H1 (cell line): ENCODE results near the gene TMEM229B. TPM values are rescaled to one million over a fixed set of nuclear protein-coding genes. Genes with fewer than 3 reads are reported as not detected.

Experiments
- CTCF ChIA-PET: fragments of 300-600 bp; sonication (Branson Sonifier 250); formaldehyde crosslinking; loops from one replicate; lab custom pipeline; 2021; ENCODE audit not compliant: partially characterized antibody; lab: Charles Lee
- POLR2A ChIA-PET: fragments of 300-600 bp; sonication (Branson Sonifier 250); formaldehyde crosslinking; loops from one replicate; lab custom pipeline; 2021; ENCODE audit warnings: inconsistent platforms; ENCODE audit not compliant: partially characterized antibody; lab: Charles Lee
- DNase-seq, 2 experiments: peaks; one replicate each; pipeline versions ENCODE4 v3.0.0 to v3.0.0-alpha.2; 2010 to 2022; ENCODE audit warnings: low spot score in 2 of 2, low read depth in 1 of 2, mixed read lengths in 1 of 2
- FAIRE-seq: peaks from 2 replicates; lab custom pipeline; 2011; peaks lifted over from hg19 to GRCh38; lab: Jason Lieb, UNC
- H2AFZ ChIP-seq: 2 replicates; pipeline ENCODE4 v1.8.1; 2012; ENCODE audit warnings: low read length, inconsistent platforms
- H2AK5ac ChIP-seq: 2 replicates; pipeline ENCODE4 v1.6.1; 2013; ENCODE audit warnings: low read depth, low read length
- H2BK120ac ChIP-seq: replicated peaks from 2 replicates; pipeline ENCODE3; 2013; ENCODE audit warnings: low read depth, low read length, inconsistent platforms
- H2BK12ac ChIP-seq: 2 replicates; pipeline ENCODE4 v1.6.1; 2013; ENCODE audit warnings: low read depth, low read length
- H2BK15ac ChIP-seq: 2 replicates; pipeline ENCODE4 v1.6.1; 2013; ENCODE audit warnings: low read length
- H2BK20ac ChIP-seq: 2 replicates; pipeline ENCODE4 v1.6.1; 2013; ENCODE audit warnings: low read length
- H2BK5ac ChIP-seq: 2 replicates; pipeline ENCODE4 v1.6.1; 2013; ENCODE audit warnings: low read depth, low read length
- H3K14ac ChIP-seq: 2 replicates; pipeline ENCODE4 v1.6.1; 2013; ENCODE audit warnings: inconsistent platforms; ENCODE audit not compliant: insufficient read length
- H3K18ac ChIP-seq: 2 replicates; pipeline ENCODE4 v1.6.1; 2013; ENCODE audit warnings: low read length; ENCODE audit errors: extremely low read depth
- H3K23ac ChIP-seq: 2 replicates; pipeline ENCODE4 v1.6.1; 2013; ENCODE audit warnings: inconsistent platforms; ENCODE audit not compliant: insufficient read length
- H3K23me2 ChIP-seq: 2 replicates; pipeline ENCODE4 v1.6.1; 2013; ENCODE audit warnings: low read depth, low read length
- H3K27ac ChIP-seq: 2 replicates; pipeline ENCODE4 v1.6.1; 2011; ENCODE audit warnings: low read depth, low read length, inconsistent platforms
- H3K27me3 ChIP-seq, 4 experiments: replicated peaks in 1 of 4; 1 replicate in 1 of 4; 2 replicates in 3 of 4; pipeline versions ENCODE4 v1.6.1 to v1.8.1; 2011 to 2013; ENCODE audit warnings: low read length in 3 of 4, mild to moderate bottlenecking in 3 of 4, inconsistent platforms in 2 of 4, mixed read lengths in 2 of 4, moderate library complexity in 1 of 4; ENCODE audit not compliant: control insufficient read depth in 3 of 4, insufficient read depth in 3 of 4; ENCODE audit errors: extremely low read depth in 1 of 4
- H3K36me3 ChIP-seq, 4 experiments: 2 replicates each; pipeline versions ENCODE4 v1.6.1 to v1.8.1; 2011 to 2013; ENCODE audit warnings: mild to moderate bottlenecking in 4 of 4, low read length in 3 of 4, moderate library complexity in 2 of 4, control low read depth in 1 of 4, inconsistent platforms in 1 of 4; ENCODE audit not compliant: insufficient read depth in 4 of 4, control insufficient read depth in 2 of 4
- H3K4ac ChIP-seq: replicated peaks from 2 replicates; pipeline ENCODE3; 2013; ENCODE audit warnings: low read length, low read depth, mixed read lengths, inconsistent platforms; ENCODE audit not compliant: insufficient read length
- H3K4me1 ChIP-seq, 4 experiments: replicated peaks in 1 of 4; 1 replicate in 1 of 4; 2 replicates in 3 of 4; pipeline versions ENCODE4 v1.6.1 to v1.8.1; 2011 to 2013; ENCODE audit warnings: low read length in 3 of 4, inconsistent platforms in 2 of 4, mixed read lengths in 1 of 4; ENCODE audit not compliant: insufficient read depth in 4 of 4, control insufficient read depth in 3 of 4
- H3K4me2 ChIP-seq, 2 experiments: 2 replicates each; pipeline versions ENCODE4 v1.6.1 to v1.8.1; 2011 to 2013; ENCODE audit warnings: low read depth in 2 of 2, low read length in 2 of 2, control low read depth in 1 of 2, inconsistent platforms in 1 of 2, mild to moderate bottlenecking in 1 of 2; ENCODE audit not compliant: insufficient read depth in 1 of 2
- H3K4me3 ChIP-seq, 4 experiments: fragments of 200-600, 300-600 bp in 1 of 4; sonication (generic), shearing (Covaris generic), sonication (Bioruptor Twin) in 1 of 4; 2 replicates each; pipeline versions ENCODE4 v1.5.1 to v1.8.1; 2011 to 2016; ENCODE audit warnings: low read length in 4 of 4, low read depth in 3 of 4, control low read depth in 2 of 4, inconsistent platforms in 2 of 4, mild to moderate bottlenecking in 2 of 4, mixed read lengths in 1 of 4, moderate library complexity in 1 of 4; ENCODE audit not compliant: insufficient read depth in 2 of 4; ENCODE audit errors: extremely low read depth in 1 of 4
- H3K56ac ChIP-seq: replicated peaks from 2 replicates; pipeline ENCODE3; 2013; ENCODE audit warnings: low read depth, mild to moderate bottlenecking, mixed read lengths, low read length, inconsistent platforms; ENCODE audit not compliant: insufficient read length
- H3K79me1 ChIP-seq: 2 replicates; pipeline ENCODE4 v1.6.1; 2013; ENCODE audit warnings: low read depth, low read length, control low read depth
- H3K79me2 ChIP-seq, 2 experiments: 2 replicates each; pipeline versions ENCODE4 v1.6.1 to v1.8.1; 2012 to 2013; ENCODE audit warnings: low read length in 2 of 2, mild to moderate bottlenecking in 2 of 2, inconsistent platforms in 1 of 2; ENCODE audit not compliant: insufficient read depth in 2 of 2, control insufficient read depth in 1 of 2
- H3K9ac ChIP-seq, 4 experiments: replicated peaks in 1 of 4; 1 replicate in 1 of 4; 2 replicates in 3 of 4; pipeline versions ENCODE4 v1.6.1 to v1.8.1; 2011 to 2013; ENCODE audit warnings: low read depth in 3 of 4, low read length in 3 of 4, control low read depth in 2 of 4, mild to moderate bottlenecking in 2 of 4, moderate library complexity in 2 of 4, inconsistent platforms in 1 of 4; ENCODE audit errors: extremely low read depth in 1 of 4
- H3K9me3 ChIP-seq, 2 experiments: 2 replicates each; pipeline versions ENCODE4 v1.6.1 to v1.8.1; 2012 to 2013; ENCODE audit warnings: mild to moderate bottlenecking in 2 of 2, moderate library complexity in 2 of 2, control low read depth in 1 of 2, inconsistent platforms in 1 of 2, low read depth in 1 of 2, low read length in 1 of 2, mixed read lengths in 1 of 2; ENCODE audit not compliant: insufficient read depth in 2 of 2
- H4K20me1 ChIP-seq, 2 experiments: replicated peaks in 1 of 2; 2 replicates each; pipeline versions ENCODE3 to v1.8.1; 2011 to 2013; ENCODE audit warnings: inconsistent platforms in 2 of 2, low read length in 2 of 2, mild to moderate bottlenecking in 1 of 2; ENCODE audit not compliant: insufficient read depth in 2 of 2, control insufficient read depth in 1 of 2
- H4K5ac ChIP-seq: 2 replicates; pipeline ENCODE4 v1.6.1; 2013; ENCODE audit warnings: low read length, low read depth, mixed read lengths, inconsistent platforms; ENCODE audit not compliant: insufficient read length
- H4K8ac ChIP-seq: 2 replicates; pipeline ENCODE4 v1.8.0; 2013; ENCODE audit warnings: mild to moderate bottlenecking, moderate library complexity, low read length, inconsistent platforms; ENCODE audit not compliant: insufficient read depth; ENCODE audit errors: extremely low read depth
- H4K91ac ChIP-seq: replicated peaks from 2 replicates; pipeline ENCODE3; 2013; ENCODE audit warnings: low read length, mixed read lengths, inconsistent platforms; ENCODE audit not compliant: insufficient read length
- ATF3 ChIP-seq: IDR thresholded peaks from 2 replicates; pipeline ENCODE4 v1.6.1; 2011; ENCODE audit warnings: low read depth, mild to moderate bottlenecking, low read length; ENCODE audit not compliant: insufficient read depth
- BCL11A ChIP-seq, 2 experiments: IDR thresholded peaks; one replicate each; pipeline ENCODE4 v1.6.1; 2011; ENCODE audit warnings: low read depth in 2 of 2, low read length in 2 of 2, mild to moderate bottlenecking in 2 of 2
- CHD1 ChIP-seq: IDR thresholded peaks from 2 replicates; pipeline ENCODE4 v1.6.1; 2012; ENCODE audit warnings: low read depth, low read length, improper control_type of control experiment
- MAX ChIP-seq: IDR thresholded peaks from 2 replicates; pipeline ENCODE4 v1.6.1; 2012; ENCODE audit warnings: inconsistent platforms
- NANOG ChIP-seq: IDR thresholded peaks from 2 replicates; pipeline ENCODE4 v1.6.1; 2011; ENCODE audit warnings: low read length, low read depth, mild to moderate bottlenecking, inconsistent platforms; ENCODE audit not compliant: insufficient read depth, poor library complexity, severe bottlenecking
- RFX5 ChIP-seq: IDR thresholded peaks from 2 replicates; pipeline ENCODE4 v1.6.1; 2011; ENCODE audit warnings: low read depth, low read length, improper control_type of control experiment, borderline replicate concordance
- SAP30 ChIP-seq: fragments of 300-600 bp; sonication (generic); IDR thresholded peaks from 2 replicates; pipeline ENCODE4 v1.7.1; 2012; ENCODE audit warnings: low read length, moderate library complexity, mild to moderate bottlenecking, inconsistent platforms; ENCODE audit not compliant: insufficient read depth, insufficient replicate concordance
- SIN3A ChIP-seq, 2 experiments: IDR thresholded peaks in 1 of 2; conservative IDR thresholded peaks in 1 of 2; 2 replicates each; pipeline ENCODE4 v1.6.1; 2011 to 2012; ENCODE audit warnings: low read length in 2 of 2, improper control_type of control experiment in 1 of 2, low read depth in 1 of 2, mild to moderate bottlenecking in 1 of 2
- SIX5 ChIP-seq: IDR thresholded peaks from 2 replicates; pipeline ENCODE4 v1.6.1; 2011; ENCODE audit warnings: mild to moderate bottlenecking, low read depth, low read length
- TAF1 ChIP-seq: IDR thresholded peaks from 2 replicates; pipeline ENCODE4 v1.6.1; 2011; ENCODE audit warnings: mild to moderate bottlenecking, low read depth, low read length
- TEAD4 ChIP-seq: IDR thresholded peaks from 2 replicates; pipeline ENCODE4 v1.6.1; 2012; ENCODE audit warnings: low read depth, low read length, inconsistent platforms, mixed read lengths
- YY1 ChIP-seq: IDR thresholded peaks from 2 replicates; pipeline ENCODE4 v1.6.1; 2011; ENCODE audit warnings: low read depth, mild to moderate bottlenecking, low read length
- ZNF274 ChIP-seq: IDR thresholded peaks from 2 replicates; pipeline ENCODE4 v1.7.0; 2012; ENCODE audit warnings: low read length, borderline replicate concordance; ENCODE audit errors: extremely low read depth
- WGBS, 2 experiments: shearing (Covaris generic) in 1 of 2; methylation state at CpG; one replicate each; pipeline versions ENCODE4 v1.1.6 to v1.1.7; 2013 to 2015; ENCODE audit warnings: low lambda C conversion rate in 2 of 2, mixed read lengths in 2 of 2, inconsistent platforms in 1 of 2, low coverage in 1 of 2, missing lambda C conversion rate in 1 of 2; ENCODE audit not compliant: insufficient replicate concordance in 2 of 2, insufficient coverage in 1 of 2, insufficient read length in 1 of 2; ENCODE audit errors: extremely low coverage in 1 of 2, missing lambda C conversion rate in 1 of 2; 5-methylcytosine and 5-hydroxymethylcytosine counted together
- polyA plus RNA-seq, 7 experiments: library from polyadenylated mRNA; depleted of rRNA in 3 of 7; stranded (reverse) in 5 of 7; unstranded in 2 of 7; fragments of >200 nt in 5 of 7; fragments of 200-250 nt in 2 of 7; gene quantifications; 1 replicate in 5 of 7; 2 replicates in 1 of 7; 4 replicates in 1 of 7; pipeline versions ENCODE4 v1.2.1 to v1.2.3, GENCODE V29; 2011 to 2013; ENCODE audit warnings: missing spikeins in 2 of 7, mixed read lengths in 2 of 7
- total RNA-seq: library from RNA; stranded (reverse); fragmentation: NEBNext Ultra II Directional; extraction: Animal tissue kit (Norgen Biotek cat#: 25700); gene quantifications from 2 replicates; pipeline ENCODE4 v1.2.1, GENCODE V29; 2021

Gene TMEM229B
- total and polyA plus RNA-seq, 2 of the 8 experiments (the other 6 are each of a cell fraction or from before 2014, with no cell fraction given) = 0.73 to 0.85 TPM

- H3K4ac ChIP-seq = no peak overlapping the region
- CTCF ChIA-PET = interaction anchor here (0.7 to 43.6 kb wide), 6 partner anchors 10 to 100 kb away, joined by 3 to 924 read pairs (median 4); no protein-coding TSS in a partner anchor
- no peaks in the 10 kb centered on the region for H3K36me3 ChIP-seq
- no peak for TF ChIP-seq ZNF274
- no peak for TF ChIP-seq CHD1
- TF ChIP-seq RFX5 = no peak
- no peak for TF ChIP-seq YY1
- TF ChIP-seq TEAD4 = no peak
- TF ChIP-seq SIX5 = no peak
- TF ChIP-seq MAX = no peak
- TF ChIP-seq TAF1 = no peak
- no peak for TF ChIP-seq SAP30
- no peak for TF ChIP-seq SIN3A (conservative IDR thresholded peaks at IDR 0.05 in 1 of 2, IDR thresholded peaks at IDR 0.05 in 1 of 2; ENCODE audit: low read depth in 1 of 2, low read length in 2 of 2)
- TF ChIP-seq BCL11A (IDR thresholded peaks at IDR 0.05; ENCODE audit: low read depth in 2 of 2, low read length in 2 of 2) = no peak
- no peak for TF ChIP-seq ATF3
- no peak for TF ChIP-seq NANOG
These were observed 32.0 kb upstream of the TMEM229B start for GRCh38 chr14:67520482-67520881.

More at GRCh38 chr14:67520482-67520881, 32.0 kb upstream of the TMEM229B start:
- 89% methylated on average over 1 of the region's 1 CpG; no CpG with 5 or more reads in 1 of the 2 experiments for WGBS, 2 experiments
- Histone ChIP-seq H3K27ac (no peak overlapping the region), H3K23me2 (peaks cover 2% of the 10 kb centered on the region; the same call in 1 of the 2 replicates), H2AFZ (no peak overlapping the region), H4K8ac (no peak overlapping the region), H3K27me3 (peaks cover 7 to 24% (median 17%) of the 10 kb centered on the region in 4 experiments), H2BK12ac (no peak overlapping the region), H3K79me1 (no peaks in the 10 kb centered on the region), H2BK20ac (no peak overlapping the region), H3K23ac (no peak overlapping the region), H2BK120ac (no peak overlapping the region), H4K91ac (no peak overlapping the region), H3K14ac (no peak overlapping the region), H2AK5ac (no peak overlapping the region), H4K20me1 (peaks cover 0 to 2% of the 10 kb centered on the region in 2 experiments), H2BK5ac (no peak overlapping the region), H4K5ac (no peak overlapping the region), H3K79me2 (no peaks in the 10 kb centered on the region), H3K4me2 (no peak overlapping the region), H2BK15ac (no peak overlapping the region), H3K9me3 (no peaks in the 10 kb centered on the region), H3K56ac (no peak overlapping the region), H3K4me1 (peaks cover 0 to 2% (median under 1%) of the 10 kb centered on the region in 4 experiments; a peak in 2 of 7 replicates), H3K18ac (no peak overlapping the region), H3K9ac (no peak overlapping the region), H3K4me3 (no peak overlapping the region)
- POLR2A ChIA-PET = interaction anchor here (1.1 to 6.2 kb wide), 3 partner anchors 12 to 51 kb away, joined by 3 to 29 read pairs (median 4); partner anchors contain the start of gene PLEKHH1
- DNase-seq = no peak
- FAIRE-seq = no peak
